ENCODE results near the gene ARMCX2.

ARMCX2 gene

DNA sequence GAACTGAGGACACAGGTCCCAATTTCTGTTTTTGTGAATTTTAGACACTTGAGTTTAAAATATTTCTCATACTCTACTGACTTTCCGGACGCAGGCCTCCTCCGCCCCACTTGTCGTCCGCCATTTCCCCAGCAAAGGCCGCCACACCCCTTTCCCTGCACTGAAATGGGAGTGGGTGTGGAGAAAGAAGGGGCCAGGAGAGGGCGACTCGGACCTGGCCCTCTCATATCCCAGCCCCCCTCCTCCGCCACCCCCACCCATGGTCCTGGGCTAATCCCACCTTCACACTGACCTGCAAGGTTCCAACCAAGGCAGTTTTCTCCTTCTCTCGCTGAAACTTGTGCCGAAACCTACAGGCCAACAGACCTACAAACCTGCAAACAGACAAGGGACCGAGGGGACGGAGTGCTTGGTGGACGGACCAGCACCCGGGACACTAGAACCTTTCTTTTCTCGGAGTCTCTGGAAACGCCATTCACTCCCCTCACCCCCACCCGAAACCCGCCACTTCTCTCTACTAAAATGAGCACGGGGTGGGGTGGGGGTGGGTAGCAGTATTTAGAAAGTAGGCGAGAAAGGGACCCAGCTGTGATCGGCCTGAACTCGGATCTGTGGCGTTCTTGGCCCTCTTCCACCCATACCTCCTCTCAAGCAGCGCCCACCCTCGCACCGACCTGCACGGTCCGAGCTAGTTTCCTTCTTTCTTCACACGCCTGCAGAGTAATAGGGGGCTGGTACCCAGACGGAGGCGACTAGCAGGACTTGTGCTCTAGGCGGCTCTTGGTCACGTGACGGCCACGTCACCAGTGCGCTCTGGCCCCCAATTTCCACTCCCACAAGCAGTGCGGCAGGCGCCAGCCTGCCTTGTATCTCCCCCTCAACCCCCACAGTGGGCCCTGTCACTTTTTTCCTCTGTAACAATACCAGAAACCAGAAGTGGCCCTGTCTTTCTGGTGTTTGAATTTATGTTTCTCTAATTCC lies 42.1 kb downstream of the ARMCX2 start, which contains the start of gene ARMCX6:
TSS of gene ARMCX6 (minus strand) at position 790 of the 981 bp plus-strand sequence. CDS start 1,380 bp downstream, outside the sequence.
- in situ Hi-C loops (cut with HindIII; ENCODE audit: low pct_ligation_motif_present, low pct_unique_long_range_greater_than_20kb, low sequenced_read_pairs): no loop called here

DNA sequence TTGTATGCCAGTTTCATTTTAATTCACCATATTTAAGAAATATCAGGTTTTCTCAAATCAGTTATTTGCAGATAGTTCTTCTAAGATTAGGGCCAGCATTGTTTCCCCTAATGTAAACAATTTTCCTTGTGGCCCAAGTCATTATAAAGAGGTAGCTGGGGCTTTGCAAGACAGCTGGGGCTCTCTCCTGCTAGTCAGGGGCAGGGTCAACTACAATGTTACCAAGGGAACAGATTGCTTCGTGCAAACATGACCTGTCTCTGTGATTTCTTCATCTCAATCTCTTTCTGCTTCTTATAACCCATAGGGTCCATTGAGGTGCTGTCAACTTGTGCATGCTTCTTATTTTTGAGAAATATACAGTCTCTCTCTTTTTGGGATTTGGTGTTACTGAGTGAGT lies 53.9 kb downstream of the ARMCX2 start:
- no peak for DNase-seq
- in situ Hi-C loops (cut with HindIII; ENCODE audit: low pct_ligation_motif_present, low pct_unique_long_range_greater_than_20kb, low sequenced_read_pairs): no loop called here

More for the DNA sequence above, 42.1 kb downstream of the ARMCX2 start, which contains the start of gene ARMCX6:
- peak; percentile 58 for DNase-seq

All from ACHN (cell line).